GM12864 (cell line): ENCODE data around the gene KCNH8.

ENCODE experiments used
- DNase-seq: peaks from one replicate; pipeline ENCODE4 v3.0.0-alpha.2; 2011; ENCODE audit warnings: low read depth
- H3K4me3 ChIP-seq: 2 replicates; pipeline ENCODE4 v1.5.1; 2011; ENCODE audit warnings: mild to moderate bottlenecking, low read depth, low read length, control low read depth
- TF ChIP-seq, protein P1 (sequence below): IDR thresholded peaks from 2 replicates; pipeline ENCODE4 v1.5.1; 2011; ENCODE audit warnings: low read depth, mild to moderate bottlenecking, moderate library complexity, low read length, control low read depth, inconsistent platforms; ENCODE audit errors: missing control alignments

Gene KCNH8

DNA sequence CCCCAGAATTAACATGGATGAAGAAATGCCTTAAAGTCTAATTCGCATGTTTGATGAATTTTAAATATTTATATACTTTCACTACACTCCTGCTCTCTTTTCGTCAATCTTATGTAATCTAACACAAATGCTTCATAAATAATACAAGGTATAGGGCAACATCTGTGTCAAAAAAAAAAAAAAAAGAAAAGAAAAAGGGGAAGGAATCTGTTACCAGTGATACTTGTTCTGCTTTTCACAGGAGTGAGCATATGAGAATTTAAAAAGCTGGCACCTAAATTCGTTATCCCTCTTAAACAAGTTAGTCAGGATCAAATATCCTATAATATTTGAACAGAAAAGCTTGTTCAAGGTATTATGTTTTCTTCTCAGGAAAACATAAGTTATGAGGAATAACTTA lies 243.8 kb downstream of the KCNH8 start:
- H3K4me3 ChIP-seq, result no peak overlapping the region
- DNase-seq, result no peak
- TF ChIP-seq, protein P1, sequence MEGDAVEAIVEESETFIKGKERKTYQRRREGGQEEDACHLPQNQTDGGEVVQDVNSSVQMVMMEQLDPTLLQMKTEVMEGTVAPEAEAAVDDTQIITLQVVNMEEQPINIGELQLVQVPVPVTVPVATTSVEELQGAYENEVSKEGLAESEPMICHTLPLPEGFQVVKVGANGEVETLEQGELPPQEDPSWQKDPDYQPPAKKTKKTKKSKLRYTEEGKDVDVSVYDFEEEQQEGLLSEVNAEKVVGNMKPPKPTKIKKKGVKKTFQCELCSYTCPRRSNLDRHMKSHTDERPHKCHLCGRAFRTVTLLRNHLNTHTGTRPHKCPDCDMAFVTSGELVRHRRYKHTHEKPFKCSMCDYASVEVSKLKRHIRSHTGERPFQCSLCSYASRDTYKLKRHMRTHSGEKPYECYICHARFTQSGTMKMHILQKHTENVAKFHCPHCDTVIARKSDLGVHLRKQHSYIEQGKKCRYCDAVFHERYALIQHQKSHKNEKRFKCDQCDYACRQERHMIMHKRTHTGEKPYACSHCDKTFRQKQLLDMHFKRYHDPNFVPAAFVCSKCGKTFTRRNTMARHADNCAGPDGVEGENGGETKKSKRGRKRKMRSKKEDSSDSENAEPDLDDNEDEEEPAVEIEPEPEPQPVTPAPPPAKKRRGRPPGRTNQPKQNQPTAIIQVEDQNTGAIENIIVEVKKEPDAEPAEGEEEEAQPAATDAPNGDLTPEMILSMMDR, result no peak

DNA sequence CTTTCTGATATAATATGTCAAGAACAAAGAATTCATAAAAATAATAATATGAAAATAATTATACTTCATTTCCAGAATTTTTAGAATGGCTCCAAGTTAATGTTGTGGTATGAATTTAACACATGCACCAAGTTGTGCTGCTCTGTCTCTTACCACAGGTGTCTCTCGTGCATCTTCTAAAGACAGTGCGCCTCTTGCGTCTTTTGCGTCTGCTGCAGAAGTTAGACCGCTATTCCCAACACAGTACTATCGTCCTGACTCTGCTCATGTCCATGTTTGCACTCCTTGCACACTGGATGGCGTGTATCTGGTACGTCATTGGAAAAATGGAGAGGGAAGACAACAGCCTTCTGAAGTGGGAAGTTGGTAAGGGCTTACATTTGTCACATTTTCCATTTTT lies 246.6 kb downstream of the KCNH8 start:
- DNase-seq, result no peak
- no peak overlapping the region for H3K4me3 ChIP-seq

DNA sequence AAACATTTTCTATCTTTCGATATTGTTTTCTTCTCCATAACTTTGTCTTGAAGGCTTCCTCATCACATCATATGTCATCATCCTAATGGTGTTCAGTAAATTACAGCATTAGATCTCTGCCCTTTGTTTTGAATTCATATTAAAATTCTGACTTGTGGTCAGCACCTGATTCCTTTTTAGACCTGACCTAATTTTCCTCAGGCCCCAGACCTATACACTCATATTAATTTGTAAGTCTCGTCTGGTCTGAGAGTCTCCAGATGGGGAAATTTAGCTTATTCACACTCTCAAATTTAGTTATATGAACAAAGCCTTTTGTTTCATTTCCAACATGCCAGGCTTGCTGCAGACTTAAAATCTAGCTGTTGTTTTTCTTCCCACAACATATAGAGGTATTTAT lies 248.4 kb downstream of the KCNH8 start:
- H3K4me3 ChIP-seq, result no peak overlapping the region
- DNase-seq, result no peak
- TF ChIP-seq, protein P1, result no peak

More for the DNA sequence above, 246.6 kb downstream of the KCNH8 start:
- TF ChIP-seq, protein P1, result no peak

DNA sequence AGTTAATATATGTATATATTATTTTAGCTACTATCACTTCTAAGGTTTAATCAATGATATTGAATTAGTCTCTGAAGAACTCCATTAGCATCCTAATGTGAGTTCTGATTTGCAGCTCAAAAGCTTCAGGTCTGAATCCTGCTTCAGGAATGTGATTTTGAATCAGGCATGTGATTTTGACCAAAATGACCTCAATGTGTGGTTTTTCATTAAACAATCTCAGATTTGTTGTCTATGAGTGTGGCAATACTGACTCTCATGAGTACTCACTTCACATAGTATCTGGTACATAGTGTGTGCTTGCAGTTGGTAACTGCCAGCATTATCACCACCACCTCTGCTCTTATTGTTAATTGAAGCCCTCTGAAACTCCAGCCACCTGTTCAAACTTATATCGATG lies 251.0 kb downstream of the KCNH8 start:
- H3K4me3 ChIP-seq, result no peak overlapping the region
- TF ChIP-seq, protein P1, result no peak
- no peak for DNase-seq

DNA sequence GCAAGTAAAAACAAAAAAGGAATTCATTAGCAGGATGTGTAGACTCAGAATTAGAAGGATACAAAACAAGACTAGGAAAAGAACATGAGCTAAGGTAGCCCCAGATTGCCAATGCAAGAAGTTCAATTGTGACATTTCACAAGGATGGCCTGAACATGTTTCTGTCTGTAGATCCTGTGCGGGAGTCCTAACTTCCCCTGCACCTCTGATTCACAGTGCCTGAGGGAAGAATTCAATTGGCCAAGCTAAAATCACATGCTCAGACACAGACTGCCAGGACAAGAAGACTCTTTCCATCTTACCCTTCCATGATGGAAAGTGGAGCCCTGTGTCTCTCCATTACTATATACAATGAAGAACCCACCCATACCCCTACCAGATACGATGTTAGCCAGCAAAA lies 251.5 kb downstream of the KCNH8 start:
- TF ChIP-seq, protein P1, result no peak
- DNase-seq, result no peak
- no peak overlapping the region for H3K4me3 ChIP-seq

DNA sequence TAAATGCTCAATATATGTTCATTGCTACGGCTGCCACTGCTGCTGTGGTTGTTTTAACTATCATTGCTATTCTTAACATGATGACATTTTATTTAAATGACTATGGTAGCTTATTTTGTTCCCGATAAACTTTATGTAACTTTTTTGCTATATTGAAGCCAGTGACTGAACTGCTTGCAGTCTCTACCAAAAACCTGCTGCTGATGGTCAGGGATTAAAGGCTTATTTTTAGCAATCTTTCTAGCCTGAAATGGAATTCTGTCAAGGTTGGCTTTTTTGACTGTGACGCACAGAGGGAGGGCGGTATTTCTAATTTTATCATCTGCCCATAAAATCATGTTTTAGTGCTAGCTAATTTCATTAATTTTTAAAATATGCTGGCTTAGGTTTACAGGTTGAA lies 271.8 kb downstream of the KCNH8 start:
- TF ChIP-seq, protein P1, result no peak
- no peak overlapping the region for H3K4me3 ChIP-seq
- no peak for DNase-seq

DNA sequence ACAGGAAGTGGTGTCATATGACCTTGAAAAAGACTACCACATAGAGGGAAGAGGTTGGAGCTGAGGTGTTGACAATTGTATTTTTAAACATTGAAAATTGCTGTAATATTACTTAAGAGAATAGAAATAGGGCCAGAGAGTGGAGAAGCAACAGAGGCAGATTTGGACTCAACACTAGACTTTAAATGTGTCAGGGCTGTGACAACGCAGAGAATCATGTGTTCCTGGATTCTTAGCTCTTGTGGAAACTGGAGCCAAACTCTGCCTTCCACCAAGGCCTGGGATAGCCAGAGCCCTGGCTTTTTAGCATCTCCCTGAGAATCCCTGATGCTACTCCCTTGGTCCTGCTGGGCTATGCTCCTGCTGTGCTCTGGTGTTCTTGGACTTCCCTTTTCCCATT lies 277.5 kb downstream of the KCNH8 start:
- TF ChIP-seq, protein P1, result no peak
- no peak for DNase-seq
- H3K4me3 ChIP-seq, result no peak overlapping the region
